Thoracic aorta (tissue), 2 donors: ENCODE results near the gene CELF5. TPM values are rescaled to one million over a fixed set of nuclear protein-coding genes. Genes with fewer than 3 reads are reported as not detected.
"Not testable (repeated sequence)": the region's sequence is repeated elsewhere in the genome, so short reads cannot be mapped to it uniquely, and the experiment has no call there.

Experiments
- ATAC-seq: fragments of 150-250 bp; one replicate; pipeline ENCODE4 v1.8.0; 2017; ENCODE audit warnings: low read depth; ENCODE audit not compliant: insufficient number of reproducible peaks, low FRiP score
- DNase-seq: peaks from one replicate; pipeline ENCODE4 v3.0.0-alpha.2; 2020; ENCODE audit warnings: low spot score
- H3K27ac ChIP-seq, 2 donors: fragments of 200-600 bp; sonication (generic); 1 replicate in 1 of 2; 2 replicates in 1 of 2; pipeline ENCODE4 v1.5.1; 2016; ENCODE audit warnings: mild to moderate bottlenecking in 2 of 2, moderate library complexity in 2 of 2
- H3K27me3 ChIP-seq: fragments of 200-600 bp; sonication (generic); replicated peaks from 2 replicates; pipeline ENCODE4 v1.6.0; 2016; ENCODE audit warnings: mild to moderate bottlenecking; ENCODE audit not compliant: insufficient read depth
- H3K36me3 ChIP-seq: fragments of 200-600 bp; sonication (generic); one replicate; pipeline ENCODE4 v1.5.1; 2016
- H3K4me1 ChIP-seq, 2 donors: fragments of 200-600 bp; sonication (generic); 1 replicate in 1 of 2; 2 replicates in 1 of 2; pipeline versions ENCODE4 v1.5.1 to v1.6.0; 2016; ENCODE audit warnings: low read depth in 2 of 2, mild to moderate bottlenecking in 1 of 2; ENCODE audit not compliant: control insufficient read depth in 1 of 2
- H3K4me3 ChIP-seq: fragments of 200-600 bp; sonication (generic); 2 replicates; pipeline ENCODE4 v1.5.1; 2016; ENCODE audit warnings: mild to moderate bottlenecking
- H3K9me3 ChIP-seq: fragments of 200-600 bp; sonication (generic); 2 replicates; pipeline ENCODE4 v1.5.1; 2016
- total RNA-seq, 2 donors: library from RNA; depleted of rRNA; stranded (reverse); fragments of >200 nt; gene quantifications; one replicate each; pipeline versions ENCODE4 v1.1.0 to v1.2.3, GENCODE V29; 2016
- TF ChIP-seq, protein P1 (sequence below): fragments of 200-600 bp; sonication (generic); IDR thresholded peaks from one replicate; pipeline ENCODE4 v1.5.1; 2019; ENCODE audit warnings: antibody characterized with exemption

CELF5 gene
- total RNA-seq, 2 donors from 2014 or later, result not detected

DNA sequence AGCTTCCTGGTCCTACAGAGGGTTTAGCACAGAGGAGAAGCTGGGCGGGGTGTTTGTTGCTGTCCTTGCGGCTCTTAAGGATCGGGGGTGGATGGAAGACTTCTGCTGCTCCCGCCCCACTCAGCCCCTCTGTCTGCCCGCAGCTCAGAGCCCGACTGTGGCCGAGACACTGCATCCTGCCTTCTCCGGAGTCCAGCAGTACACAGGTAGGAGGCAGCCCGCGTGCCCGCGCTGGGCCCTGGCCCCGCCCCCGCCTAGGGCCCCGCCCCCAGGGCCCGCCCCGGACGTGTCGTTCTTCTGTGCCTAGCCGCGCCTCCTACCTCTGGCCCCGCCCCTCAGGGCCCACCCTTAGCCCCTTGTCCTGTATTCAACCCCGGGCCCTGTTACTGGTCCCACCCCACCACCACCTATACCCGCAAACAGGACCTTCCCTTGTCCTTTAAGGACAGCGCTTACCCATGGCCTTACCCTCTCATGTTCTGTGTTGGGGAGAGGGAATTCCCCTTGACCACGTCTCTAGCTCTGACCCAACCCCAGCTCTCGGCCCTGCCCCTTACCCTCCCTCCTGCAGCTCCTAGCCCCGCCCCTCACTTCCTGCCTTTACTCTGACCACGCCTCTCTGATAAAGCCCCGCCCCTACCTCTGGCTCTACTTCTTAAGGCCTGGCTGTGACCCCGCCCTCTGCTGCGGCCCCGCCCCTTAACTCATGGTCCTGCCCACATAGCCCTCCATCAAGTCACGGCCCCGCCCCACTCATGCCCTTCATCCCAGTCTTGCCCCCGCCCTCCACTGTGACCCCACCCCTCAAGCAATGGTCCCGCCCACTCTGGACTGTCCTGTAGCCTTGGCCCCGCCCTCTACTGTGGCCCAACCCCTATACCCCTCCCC is 60.5 kb downstream of the CELF5 start:
- H3K4me1 ChIP-seq, result peaks cover 0 to 4% of the 10 kb centered on the region in 2 donors
- no peak overlapping the region for H3K27ac ChIP-seq
- peaks cover 7% of the 10 kb centered on the region for H3K27me3 ChIP-seq
- ATAC-seq, result no peak
- TF ChIP-seq, protein P1, sequence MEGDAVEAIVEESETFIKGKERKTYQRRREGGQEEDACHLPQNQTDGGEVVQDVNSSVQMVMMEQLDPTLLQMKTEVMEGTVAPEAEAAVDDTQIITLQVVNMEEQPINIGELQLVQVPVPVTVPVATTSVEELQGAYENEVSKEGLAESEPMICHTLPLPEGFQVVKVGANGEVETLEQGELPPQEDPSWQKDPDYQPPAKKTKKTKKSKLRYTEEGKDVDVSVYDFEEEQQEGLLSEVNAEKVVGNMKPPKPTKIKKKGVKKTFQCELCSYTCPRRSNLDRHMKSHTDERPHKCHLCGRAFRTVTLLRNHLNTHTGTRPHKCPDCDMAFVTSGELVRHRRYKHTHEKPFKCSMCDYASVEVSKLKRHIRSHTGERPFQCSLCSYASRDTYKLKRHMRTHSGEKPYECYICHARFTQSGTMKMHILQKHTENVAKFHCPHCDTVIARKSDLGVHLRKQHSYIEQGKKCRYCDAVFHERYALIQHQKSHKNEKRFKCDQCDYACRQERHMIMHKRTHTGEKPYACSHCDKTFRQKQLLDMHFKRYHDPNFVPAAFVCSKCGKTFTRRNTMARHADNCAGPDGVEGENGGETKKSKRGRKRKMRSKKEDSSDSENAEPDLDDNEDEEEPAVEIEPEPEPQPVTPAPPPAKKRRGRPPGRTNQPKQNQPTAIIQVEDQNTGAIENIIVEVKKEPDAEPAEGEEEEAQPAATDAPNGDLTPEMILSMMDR, result no peak
- H3K9me3 ChIP-seq, result no peaks in the 10 kb centered on the region
- DNase-seq, result no peak
- H3K36me3 ChIP-seq, result no peaks in the 10 kb centered on the region
- peak overlapping the region; percentile 11 for H3K4me3 ChIP-seq

- ATAC-seq, result no peak
- no peak overlapping the region for H3K27ac ChIP-seq
- H3K36me3 ChIP-seq, result no peaks in the 10 kb centered on the region
- no peak overlapping the region for H3K4me3 ChIP-seq
- DNase-seq, result no peak
- peaks cover 7% of the 10 kb centered on the region for H3K27me3 ChIP-seq
- TF ChIP-seq, protein P1, result no peak
- no peaks in the 10 kb centered on the region for H3K9me3 ChIP-seq
- H3K4me1 ChIP-seq, result peaks cover 0 to 4% of the 10 kb centered on the region in 2 donors
Observed at GRCh38 chr19:3285647-3286176, 61.3 kb downstream of the CELF5 start.

DNA sequence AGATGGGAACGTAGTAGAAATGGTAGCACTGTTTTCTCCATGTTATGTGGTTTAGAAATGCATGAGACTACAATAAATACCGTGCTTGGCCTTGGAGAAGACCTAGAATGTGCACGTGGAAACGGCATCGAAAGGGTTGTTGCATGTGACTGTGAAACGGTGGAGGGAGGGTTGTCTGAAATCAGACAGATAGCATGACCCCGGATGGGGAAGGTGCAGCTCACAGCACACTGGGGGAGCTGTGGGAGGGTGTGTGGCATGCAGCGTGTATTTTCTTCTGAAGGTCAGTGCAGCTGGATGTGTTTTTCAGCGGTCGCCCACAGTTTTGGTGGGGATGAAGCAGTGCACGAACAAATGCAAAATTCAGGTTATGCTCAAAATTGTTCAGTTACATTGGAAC is 63.4 kb downstream of the CELF5 start:
- TF ChIP-seq, protein P1, result no peak
- DNase-seq (no peak), ATAC-seq (no peak)
- H3K9me3 ChIP-seq, result no peaks in the 10 kb centered on the region
- peaks cover 10% of the 10 kb centered on the region for H3K27me3 ChIP-seq
- H3K4me3 ChIP-seq, result no peak overlapping the region
- no peak overlapping the region for H3K27ac ChIP-seq
- H3K36me3 ChIP-seq, result no peaks in the 10 kb centered on the region
- peaks cover 0 to 4% of the 10 kb centered on the region in 2 donors for H3K4me1 ChIP-seq

- DNase-seq, H3K36me3 ChIP-seq, H3K27ac ChIP-seq, H3K4me3 ChIP-seq, ATAC-seq, H3K4me1 ChIP-seq, H3K9me3 ChIP-seq: not testable (repeated sequence)
- H3K27me3 ChIP-seq, result peaks cover 10% of the 10 kb centered on the region
Observed at GRCh38 chr19:3288437-3288836, 64.0 kb downstream of the CELF5 start.

- peaks cover 4% of the 10 kb centered on the region for H3K27me3 ChIP-seq
- H3K36me3 ChIP-seq, result no peaks in the 10 kb centered on the region
Observed at GRCh38 chr19:3289971-3290569, 65.6 kb downstream of the CELF5 start.

GRCh38 chr19:3290858-3291257 is 66.4 kb downstream of the CELF5 start:
- H3K4me1 ChIP-seq, H3K9me3 ChIP-seq, H3K27ac ChIP-seq, DNase-seq, H3K4me3 ChIP-seq, H3K27me3 ChIP-seq, ATAC-seq, H3K36me3 ChIP-seq: not testable (repeated sequence)

More at GRCh38 chr19:3289971-3290569, 65.6 kb downstream of the CELF5 start:
- ATAC-seq (no peak), DNase-seq (no peak)
- Histone ChIP-seq H3K27ac (no peak overlapping the region), H3K4me1 (no peaks in the 10 kb centered on the region), H3K4me3 (no peak overlapping the region), H3K9me3 (no peaks in the 10 kb centered on the region)
- TF ChIP-seq, protein P1, result no peak
